SU-DHL-6 (cell line): ENCODE measurements around the gene TLN1.

Experiments
- CTCF ChIP-seq: fragments of 200-600 bp; sonication (generic); IDR thresholded peaks from one replicate; pipeline ENCODE4 v1.5.1; 2017; ENCODE audit warnings: antibody characterized with exemption, mild to moderate bottlenecking, low read length, moderate library complexity; ENCODE audit not compliant: insufficient read depth, poor library complexity, severe bottlenecking
- EZH2phosphoT487 ChIP-seq: fragments of 200-600 bp; sonication (generic), shearing (Covaris generic); conservative IDR thresholded peaks from 2 replicates; pipeline ENCODE4 v1.6.1; 2018; ENCODE audit warnings: mild to moderate bottlenecking, antibody characterized with exemption, low read length, moderate library complexity, mixed read lengths

- TF ChIP-seq CTCF (no peak), EZH2phosphoT487 (no peak)
These were observed 66.5 kb downstream of the TLN1 start for GRCh38 chr9:35665471-35665818.
